ENCODE data around the gene RNH1.

GRCh38 chr11:445765-446588 lies 61.1 kb downstream of the RNH1 start:
- no peak for TF ChIP-seq EZH2 (IDR thresholded peaks at IDR 0.05)
- TF ChIP-seq POLR2AphosphoS5 (IDR thresholded peaks at IDR 0.05; ENCODE audit: borderline replicate concordance, low read depth, low read length): no peak
- no peak for TF ChIP-seq FOXP2 (optimal IDR thresholded peaks at IDR 0.05; ENCODE audit: control extremely low read depth, extremely low read length, insufficient read depth)

Data from SK-N-MC (cell line).